Erythroblast (primary cell): ENCODE measurements around the gene RRP8.
A peak's percentile ranks its signal among the peaks of the same experiment; 100 is the strongest.

Experiments
- GATA1 ChIP-seq: IDR thresholded peaks from 2 replicates; pipeline ENCODE4 v1.6.1; 2011; ENCODE audit warnings: low read depth, mild to moderate bottlenecking, control low read depth, low read length, moderate library complexity
- POLR2A ChIP-seq: IDR thresholded peaks from 2 replicates; pipeline ENCODE4 v1.6.1; 2011; ENCODE audit warnings: mild to moderate bottlenecking, low read length

DNA sequence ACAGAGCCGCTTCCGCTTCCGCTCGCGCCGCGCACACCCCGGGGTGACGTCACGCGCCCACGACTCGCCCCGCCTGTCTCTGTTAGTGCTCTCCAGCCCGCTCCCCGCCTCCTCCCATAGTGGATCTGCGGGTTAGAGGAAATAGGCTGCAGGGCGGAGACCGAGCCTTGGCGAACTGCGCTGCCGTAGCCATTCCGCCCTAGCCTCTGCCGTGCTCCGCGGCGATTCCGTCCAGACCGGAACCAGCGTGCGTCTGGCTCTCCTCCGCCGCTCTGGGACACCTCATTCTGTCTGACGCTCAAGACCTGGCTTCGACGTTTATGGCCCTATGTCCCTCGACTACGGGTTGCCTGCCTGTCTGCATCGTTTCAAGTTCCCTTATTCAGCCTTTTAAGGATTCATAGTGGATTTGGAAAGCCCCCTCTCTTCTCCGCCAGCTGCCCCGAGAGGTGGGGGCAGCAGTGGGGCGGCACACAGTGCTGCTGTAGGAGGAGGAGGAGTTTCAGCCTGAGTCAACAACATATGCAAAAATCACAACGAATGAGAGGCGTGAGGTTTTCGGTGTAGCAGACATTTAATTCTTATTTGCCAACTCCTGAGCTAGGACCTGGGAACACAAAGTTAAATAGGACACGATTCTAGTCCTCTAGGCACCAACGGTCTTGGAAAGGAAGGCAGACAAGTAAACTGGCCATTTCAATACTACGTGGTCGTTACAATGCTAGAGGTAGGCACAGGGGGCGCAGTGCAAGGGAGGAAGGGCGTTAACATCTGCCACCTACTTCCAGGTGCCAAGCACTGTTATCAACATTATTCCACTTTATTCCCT, 9.0 kb upstream of the RRP8 start, which contains the start of gene TAF10:
- peak; percentile 97 for TF ChIP-seq POLR2A
- no peak for TF ChIP-seq GATA1
